GM12891 (cell line): Measurements from ENCODE around the gene OR52I1.

ENCODE experiments used
- POLR2A ChIP-seq: IDR thresholded peaks from 2 replicates; pipeline ENCODE4 v1.6.1; 2011; ENCODE audit warnings: low read depth, low read length, control low read depth
- POU2F2 ChIP-seq: IDR thresholded peaks from 2 replicates; pipeline ENCODE4 v1.6.1; 2011; ENCODE audit warnings: low read depth, mild to moderate bottlenecking, control low read depth, low read length, moderate library complexity

GRCh38 chr11:4643682-4644081 is 49.8 kb downstream of the OR52I1 start, which contains the start of gene OR51E1:
- no peak for TF ChIP-seq POU2F2
- no peak for TF ChIP-seq POLR2A
